ENCODE results near the gene INPP4A.

Gene INPP4A

DNA sequence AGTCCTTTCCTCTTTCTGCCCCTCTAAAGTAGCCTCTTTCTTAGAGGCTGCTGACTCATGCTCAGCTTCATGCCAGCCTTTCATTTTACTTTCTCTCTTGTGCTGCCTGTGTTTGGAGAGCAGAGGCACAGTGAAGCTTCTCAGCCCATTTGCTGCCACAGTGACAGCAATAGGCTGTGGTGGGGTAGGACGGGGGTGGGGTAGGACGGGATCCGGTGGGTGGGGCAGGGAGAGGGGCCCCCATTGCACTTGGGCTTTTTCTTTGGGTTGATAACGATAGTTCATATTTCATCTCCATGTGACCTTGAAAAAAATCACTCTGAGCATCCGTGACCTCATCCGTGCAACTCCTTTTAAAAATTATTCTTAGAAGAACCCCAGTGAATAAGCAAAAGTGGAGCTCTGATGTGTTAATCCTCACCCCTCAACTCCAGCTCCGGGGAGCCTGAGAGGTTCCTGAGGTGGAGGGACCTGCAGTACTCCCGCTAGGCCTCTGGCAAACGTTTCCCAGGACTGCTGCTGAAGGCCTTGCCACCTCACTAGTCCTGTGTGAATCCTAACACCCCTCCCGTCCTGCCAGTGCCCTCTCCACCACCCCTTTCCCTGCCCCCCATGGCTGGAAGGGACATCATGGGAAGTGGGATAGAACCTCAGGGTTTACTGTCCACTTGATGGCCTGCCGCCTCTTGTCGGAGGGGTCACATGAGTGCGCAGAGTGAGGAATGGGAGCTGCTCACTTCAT is 70.8 kb downstream of the INPP4A start:
- DNase-seq, result no peak

DNA sequence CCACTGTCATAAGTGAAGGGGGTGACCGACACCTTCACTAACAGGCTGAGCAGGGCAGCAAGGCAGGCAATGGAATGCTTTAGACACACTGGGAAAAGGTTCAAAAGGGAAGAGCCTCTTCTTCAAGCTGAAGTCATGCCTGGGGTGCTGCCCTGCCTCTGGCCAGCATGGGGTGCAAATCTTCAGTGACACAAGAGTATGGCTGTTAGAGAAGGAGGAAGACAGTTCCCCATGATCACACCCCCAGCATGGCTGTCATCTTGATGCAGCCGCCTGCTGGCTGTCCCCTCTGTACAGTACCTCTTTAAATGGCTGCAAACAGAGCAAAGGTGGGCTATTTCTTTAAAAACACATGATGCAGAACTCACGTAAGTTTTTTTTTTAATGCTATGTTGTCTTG is 71.9 kb downstream of the INPP4A start:
- no peak for DNase-seq

GRCh38 chr2:98517636-98518035 is 73.0 kb downstream of the INPP4A start:
- no peak for DNase-seq

GRCh38 chr2:98518101-98518500 is 73.4 kb downstream of the INPP4A start:
- DNase-seq, result peak; percentile 66

GRCh38 chr2:98519156-98519555 is 74.5 kb downstream of the INPP4A start:
- no peak for DNase-seq

DNA sequence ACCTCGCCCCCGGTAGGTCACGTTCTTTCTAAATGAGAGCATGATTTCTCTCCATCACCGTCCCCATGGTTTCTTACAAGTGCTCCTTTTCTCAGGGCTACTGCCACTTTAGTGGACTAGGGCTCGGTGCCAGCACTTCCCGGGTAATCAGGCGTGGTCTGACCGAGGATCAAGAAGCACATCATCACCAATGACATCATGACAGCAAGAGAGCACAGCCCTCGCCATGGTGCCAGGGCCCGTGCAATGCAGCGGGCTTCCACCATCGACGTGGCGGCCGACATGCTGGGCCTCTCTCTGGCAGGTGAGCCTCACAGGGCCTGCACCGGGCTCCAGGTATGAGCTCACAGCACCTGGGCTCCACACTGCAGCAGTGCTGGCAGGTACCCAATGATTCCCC is 75.2 kb downstream of the INPP4A start:
- no peak for DNase-seq

DNA sequence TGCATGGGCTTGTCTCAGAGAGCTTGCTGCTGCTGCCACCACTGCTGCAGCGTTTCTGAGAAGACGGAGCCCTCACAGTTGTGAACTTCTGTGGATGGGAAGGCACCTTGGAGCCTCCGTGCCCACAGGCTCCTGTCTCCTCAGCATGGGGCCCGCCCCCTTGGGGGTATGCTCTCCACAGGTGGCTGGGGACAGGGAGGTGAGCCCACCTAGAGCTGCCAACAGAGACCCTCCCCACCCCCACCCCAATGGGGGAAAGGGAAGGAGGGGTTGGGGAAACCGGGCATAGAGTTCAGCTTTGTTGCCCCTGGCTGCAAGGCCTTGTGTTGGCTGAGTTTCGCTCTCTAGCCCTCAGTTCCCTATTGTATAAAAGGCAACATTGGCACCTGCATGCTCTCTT is 76.1 kb downstream of the INPP4A start:
- no peak for DNase-seq

- no peak for DNase-seq
Observed at GRCh38 chr2:98521266-98521665, 76.6 kb downstream of the INPP4A start.

DNA sequence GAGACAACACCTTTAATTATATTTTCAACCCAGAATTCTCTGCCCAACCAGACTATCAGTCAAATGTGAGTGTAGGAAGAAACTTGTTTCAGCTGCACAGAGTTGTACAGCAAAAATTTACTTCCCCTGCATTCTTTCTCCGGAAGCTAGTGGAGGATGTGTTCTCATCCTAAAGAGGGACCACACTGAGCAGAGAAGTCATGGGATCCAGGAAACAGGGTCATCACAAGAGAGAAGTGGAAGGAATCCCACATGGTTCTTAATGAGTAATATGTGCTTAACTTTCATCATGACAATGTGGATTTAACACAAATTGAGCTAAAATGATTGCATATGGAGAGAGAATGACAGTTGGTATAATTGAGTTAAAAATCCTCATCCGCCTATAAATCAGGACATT is 78.2 kb downstream of the INPP4A start:
- no peak for DNase-seq

GRCh38 chr2:98524168-98524567 is 79.5 kb downstream of the INPP4A start:
- DNase-seq, result no peak

DNA sequence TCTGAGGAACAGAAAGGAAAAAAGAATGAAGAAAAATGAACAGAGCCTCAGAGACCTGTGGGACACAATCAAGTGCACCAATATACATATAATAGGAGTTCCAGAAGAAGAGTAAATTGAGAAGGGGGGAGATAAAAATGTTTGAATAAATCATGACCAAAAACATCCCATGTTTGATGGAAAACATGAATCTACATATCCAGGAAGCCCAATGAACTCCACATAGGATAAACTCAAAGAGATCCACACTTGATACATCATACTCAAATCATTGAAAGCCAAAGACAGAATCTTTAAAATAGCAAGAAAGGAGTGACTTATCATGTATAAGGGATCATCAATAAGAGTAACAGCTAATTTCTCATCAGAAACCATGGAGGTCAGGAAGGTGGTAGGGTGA is 83.7 kb downstream of the INPP4A start:
- no peak for DNase-seq

- DNase-seq, result no peak
Observed at GRCh38 chr2:98530114-98530513, 85.5 kb downstream of the INPP4A start.

- DNase-seq, result no peak
Observed at GRCh38 chr2:98532756-98533155, 88.1 kb downstream of the INPP4A start.

DNA sequence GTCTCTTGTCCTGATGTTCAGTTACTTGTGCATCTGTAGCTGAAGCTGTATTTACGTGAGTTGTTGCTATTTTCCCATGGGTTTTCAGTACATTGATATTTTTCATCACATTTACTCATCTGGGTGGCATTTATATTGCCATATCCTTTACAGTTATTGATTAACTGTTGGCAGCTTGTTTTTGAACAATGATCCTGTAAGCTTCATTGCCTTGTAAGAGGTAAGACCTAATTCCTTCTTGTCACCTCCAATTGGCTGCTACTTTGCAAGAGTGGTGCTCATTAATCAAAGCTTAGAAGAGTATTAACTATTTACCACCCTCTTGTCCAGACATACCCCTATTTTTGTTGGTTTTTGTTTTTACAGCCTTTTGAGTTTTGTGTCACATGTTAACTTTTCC is 88.9 kb downstream of the INPP4A start:
- no peak for DNase-seq

- no peak for DNase-seq
Observed at GRCh38 chr2:98534761-98535160, 90.1 kb downstream of the INPP4A start.

- no peak for DNase-seq
Observed at GRCh38 chr2:98535971-98536677, 91.5 kb downstream of the INPP4A start.

DNA sequence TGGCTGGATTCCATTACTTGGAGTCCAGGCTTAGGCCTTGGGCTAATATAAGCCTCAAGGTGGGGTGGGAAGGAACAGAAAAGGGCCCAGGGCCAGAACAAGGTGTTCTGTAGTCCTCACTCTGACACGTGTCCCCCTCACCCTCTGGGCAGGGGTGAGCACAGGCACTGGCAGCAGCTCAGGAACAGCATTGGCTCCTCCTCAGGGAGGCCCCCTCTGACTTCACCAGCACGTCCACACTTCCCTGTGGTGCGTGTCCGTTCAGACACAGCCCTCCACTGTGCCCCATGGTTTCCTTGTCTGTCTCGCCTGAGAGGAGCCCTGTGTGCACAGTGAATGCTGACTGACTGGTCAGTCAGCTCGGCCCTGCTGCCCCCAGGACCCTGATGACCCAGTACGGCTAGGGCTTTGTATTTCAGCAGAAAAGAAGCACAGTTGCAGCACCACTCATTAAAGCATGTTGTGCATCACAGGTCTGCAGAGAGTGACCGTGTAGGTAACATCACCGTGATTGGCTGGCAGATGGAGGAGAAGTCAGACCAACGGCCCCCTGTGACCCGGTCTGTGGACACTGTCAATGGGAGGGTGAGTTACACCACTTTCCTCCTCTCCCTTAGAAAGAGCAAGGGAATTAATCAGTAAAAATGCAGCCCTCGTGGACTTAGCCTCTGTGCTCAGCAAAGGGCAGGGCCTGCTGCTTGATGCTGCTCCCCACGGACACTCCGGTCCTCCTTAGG is 92.9 kb downstream of the INPP4A start:
- DNase-seq, result no peak

DNA sequence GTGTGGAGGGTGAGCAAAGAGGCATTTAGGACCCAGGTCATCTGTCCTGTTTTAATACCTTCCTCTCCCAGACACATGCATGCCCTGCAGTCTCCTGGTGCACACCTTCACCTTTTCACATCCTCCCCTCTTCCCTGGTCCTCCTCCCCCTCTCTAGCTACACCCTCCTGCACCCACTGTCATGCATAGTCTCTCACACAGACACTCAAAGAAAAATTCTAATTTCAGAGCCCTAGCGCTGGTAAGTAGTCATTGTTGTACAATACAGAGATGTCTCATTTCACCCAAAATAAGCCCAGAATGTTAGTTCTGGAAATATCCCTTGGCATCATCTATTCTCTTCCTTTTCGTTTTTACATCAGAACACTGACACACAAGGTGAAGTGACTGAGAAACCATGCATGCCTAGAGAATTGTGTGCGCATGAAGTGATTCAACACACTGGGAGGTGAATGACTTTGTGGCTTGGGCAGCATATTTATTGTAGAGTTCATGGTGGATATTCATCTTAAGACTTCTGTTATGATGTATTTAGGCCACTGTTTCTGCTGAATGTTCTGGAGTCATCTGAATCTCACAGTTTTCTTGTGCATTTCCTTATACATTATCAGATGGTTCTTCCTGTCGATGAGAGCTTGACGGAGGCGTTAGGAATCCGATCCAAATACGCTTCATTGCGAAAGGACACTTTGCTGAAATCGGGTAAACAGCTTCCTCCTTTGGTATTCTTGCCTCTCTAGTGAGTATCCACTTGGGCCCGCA is 93.8 kb downstream of the INPP4A start:
- DNase-seq, result no peak

GRCh38 chr2:98539056-98539735 is 94.5 kb downstream of the INPP4A start:
- no peak for DNase-seq

GRCh38 chr2:98540536-98540935 is 95.9 kb downstream of the INPP4A start:
- no peak for DNase-seq

- DNase-seq, result no peak
Observed at GRCh38 chr2:98541489-98541888, 96.8 kb downstream of the INPP4A start.

DNA sequence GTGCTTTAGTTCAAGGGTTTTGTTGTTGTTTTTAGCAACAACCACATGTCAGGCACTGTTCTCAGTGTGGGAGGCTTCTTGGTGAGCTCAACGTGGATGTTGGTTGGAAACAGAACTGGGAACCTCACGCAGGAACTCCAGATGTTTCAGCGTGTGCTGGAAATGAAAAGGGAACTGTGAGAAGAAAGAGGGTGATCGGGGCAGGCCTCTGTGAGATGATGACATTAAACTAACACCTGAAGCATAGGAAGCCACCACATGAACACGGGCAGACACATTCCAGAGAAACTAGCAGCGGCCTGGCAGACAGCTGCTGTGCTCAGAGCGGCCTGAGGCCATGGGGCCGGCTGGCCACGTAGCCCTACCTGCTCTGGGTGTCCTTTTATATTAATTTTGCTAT is 97.2 kb downstream of the INPP4A start:
- DNase-seq, result no peak

- DNase-seq, result no peak
Observed at GRCh38 chr2:98543214-98543613, 98.6 kb downstream of the INPP4A start.
